HepG2 (cell line): ENCODE measurements around the gene STUB1. TPM values are rescaled to one million over a fixed set of nuclear protein-coding genes. Genes with fewer than 3 reads are reported as not detected.
A peak's percentile ranks its signal among the peaks of the same experiment; 100 is the strongest.

ENCODE experiments used
- ATAC-seq: fragments of 200-7000 bp; cut with Tn5 transposase; 3 replicates; pipeline ENCODE4 v1.9.1; 2020; ENCODE audit warnings: mild to moderate bottlenecking, moderate library complexity
- BruUV-seq: library from RNA; stranded (reverse); fragments of 400-500 nt; replicated peaks from 2 replicates; lab custom pipeline; 2021; lab: Mats Ljungman, UMichigan
- CTCF ChIA-PET: fragments of 300-600 bp; formaldehyde crosslinking; extraction: SDS; loops from one replicate; lab custom pipeline; 2021; ENCODE audit warnings: low total read pairs, inconsistent platforms, low intra/inter-chr PET ratio; lab: Yijun Ruan, JAX
- POLR2A ChIA-PET: fragments of 350-600 bp; sonication (Branson Sonifier 250); formaldehyde crosslinking; loops from one replicate; lab custom pipeline; 2020; ENCODE audit warnings: antibody characterized with exemption, inconsistent platforms; lab: Yijun Ruan, JAX
- DNase-seq: peaks from one replicate; pipeline ENCODE4 v3.0.0-alpha.2; 2015; ENCODE audit warnings: low spot score
- FAIRE-seq: peaks from 3 replicates; lab custom pipeline; 2011; peaks lifted over from hg19 to GRCh38; lab: Jason Lieb, UNC
- H2AFZ ChIP-seq: one replicate; pipeline ENCODE4 v1.6.1; 2011; ENCODE audit warnings: low read length, inconsistent platforms
- H3K27ac ChIP-seq: fragments of 300-600 bp; 3 replicates; pipeline ENCODE4 v1.8.0; 2011; ENCODE audit warnings: mixed run types, mild to moderate bottlenecking, mixed read lengths, low read length, inconsistent platforms; ENCODE audit not compliant: insufficient read depth; ENCODE audit errors: extremely low read length
- H3K27me3 ChIP-seq, 2 experiments: fragments of 200-600 bp in 1 of 2; 2 replicates in 1 of 2; 3 replicates in 1 of 2; pipeline versions ENCODE4 v1.6.0 to v1.8.0; 2011; ENCODE audit warnings: low read length in 2 of 2, mild to moderate bottlenecking in 2 of 2, moderate library complexity in 2 of 2, inconsistent platforms in 1 of 2; ENCODE audit not compliant: insufficient read depth in 2 of 2, control insufficient read depth in 1 of 2
- H3K36me3 ChIP-seq, 2 experiments: fragments of 200-600 bp in 1 of 2; replicated peaks in 1 of 2; 2 replicates in 1 of 2; 3 replicates in 1 of 2; pipeline versions ENCODE4 v1.5.1 to v1.8.0; 2011; ENCODE audit warnings: low read length in 2 of 2, inconsistent platforms in 1 of 2; ENCODE audit not compliant: insufficient read depth in 2 of 2, control insufficient read depth in 1 of 2
- H3K4me1 ChIP-seq: 2 replicates; pipeline ENCODE4 v1.5.1; 2012; ENCODE audit warnings: low read length, inconsistent platforms; ENCODE audit not compliant: insufficient read depth
- H3K4me2 ChIP-seq: 2 replicates; pipeline ENCODE4 v1.6.0; 2011; ENCODE audit warnings: low read depth, low read length, inconsistent platforms
- H3K4me3 ChIP-seq, 3 experiments: fragments of 200-600 bp in 1 of 3; sonication (generic), shearing (Covaris generic) in 1 of 3; replicated peaks in 1 of 3; 2 replicates each; pipeline ENCODE4 v1.5.1; 2011 to 2016; ENCODE audit warnings: low read length in 3 of 3, inconsistent platforms in 2 of 3, low read depth in 2 of 3, mild to moderate bottlenecking in 2 of 3, control low read depth in 1 of 3, mixed read lengths in 1 of 3; ENCODE audit not compliant: insufficient read depth in 1 of 3
- H3K79me2 ChIP-seq: one replicate; pipeline ENCODE4 v1.6.1; 2011; ENCODE audit warnings: low read length, inconsistent platforms; ENCODE audit not compliant: insufficient read depth
- H3K9ac ChIP-seq: 2 replicates; pipeline ENCODE4 v1.6.0; 2011; ENCODE audit warnings: mild to moderate bottlenecking, low read depth, low read length, inconsistent platforms; ENCODE audit not compliant: insufficient read depth
- H3K9me3 ChIP-seq: 2 replicates; pipeline ENCODE4 v1.5.1; 2012; ENCODE audit warnings: mild to moderate bottlenecking, low read length
- H4K20me1 ChIP-seq: 2 replicates; pipeline ENCODE4 v1.6.0; 2011; ENCODE audit warnings: inconsistent platforms, mild to moderate bottlenecking, low read length, moderate library complexity; ENCODE audit not compliant: insufficient read depth
- AGO2 ChIP-seq: fragments of 200-400 bp; formaldehyde crosslinking; optimal IDR thresholded peaks from 2 replicates; pipeline ENCODE3; 2017; ENCODE audit warnings: mild to moderate bottlenecking, low read depth, low read length, moderate library complexity
- CREBL2 ChIP-seq: sonication (generic); formaldehyde crosslinking; IDR thresholded peaks from 2 replicates; pipeline ENCODE4 v1.8.1; 2023; ENCODE audit warnings: missing genetic modification reagents, mild to moderate bottlenecking, borderline replicate concordance
- POLR2A ChIP-seq, 2 experiments: IDR thresholded peaks; 2 replicates each; pipeline ENCODE4 v1.6.1; 2011; ENCODE audit warnings: low read depth in 2 of 2, low read length in 2 of 2, mild to moderate bottlenecking in 1 of 2, moderate library complexity in 1 of 2; ENCODE audit not compliant: insufficient read depth in 1 of 2
- RBFOX2 ChIP-seq: fragments of 200-400 bp; formaldehyde crosslinking; IDR thresholded peaks from 2 replicates; pipeline ENCODE4 v1.6.1; 2017; ENCODE audit warnings: low read depth, mild to moderate bottlenecking, low read length
- WGBS: methylation state at CpG from one replicate; pipeline ENCODE4 v1.1.6; 2017; ENCODE audit warnings: low lambda C conversion rate; 5-methylcytosine and 5-hydroxymethylcytosine counted together
- in situ Hi-C: cut with HindIII; loops from 2 replicates; pipeline ENCODE4 v1.10.0; 2017; ENCODE audit warnings: low pct_unique_long_range_greater_than_20kb; ENCODE audit not compliant: extremely low pct_ligation_motif_present
- intact Hi-C: fragments of 100-400 bp; cut with micrococcal nuclease; formaldehyde crosslinking; loops from one replicate; pipeline ENCODE4 v1.10.0; 2022; ENCODE audit not compliant: unreplicated experiment
- polyA plus RNA-seq, 8 experiments: library from polyadenylated mRNA; depleted of rRNA in 3 of 8; stranded (reverse) in 7 of 8; unstranded in 1 of 8; fragments of >200 nt; fragmentation: Illumina TruSeq in 4 of 8; extraction: Trizol in 4 of 8; gene quantifications; 2 replicates each; pipeline versions ENCODE4 v1.2.1 to v1.2.3, GENCODE V29; 2011 to 2016; ENCODE audit warnings: low read depth in 4 of 8, missing spikeins in 1 of 8, mixed read lengths in 1 of 8; ENCODE audit not compliant: insufficient read depth in 1 of 8
- total RNA-seq, 5 experiments: library from RNA; depleted of rRNA; stranded (reverse); fragments of >200 nt; fragmentation: Illumina TruSeq; extraction: Trizol; gene quantifications; 2 replicates each; pipeline ENCODE4 v1.2.3, GENCODE V29; 2016; ENCODE audit warnings: low read depth in 1 of 5

Gene STUB1
- total and polyA plus RNA-seq, 2 of the 13 experiments (the other 11 are each of a cell fraction or from before 2014, with no cell fraction given), result 52.9 to 78.2 TPM

- ChIA-PET POLR2A (interaction anchor here (1.3 to 2.0 kb wide), 2 partner anchors 9 to 10 kb away, joined by 4 to 7 read pairs; partner anchors contain the start of genes ANTKMT and CIAO3), CTCF (no interaction called here)
- no TSS peak for BruUV-seq
- ATAC-seq (no peak), DNase-seq (no peak), FAIRE-seq (no peak)
- H3K9ac ChIP-seq, result no peak overlapping the region
- H4K20me1 ChIP-seq, result 0 out of 2 replicates have a peak, but pooled peaks cover 2% of the 10 kb centered on the region
- H3K79me2 ChIP-seq, result no peaks in the 10 kb centered on the region
- no peak overlapping the region for H3K4me2 ChIP-seq
- no peak overlapping the region for H2AFZ ChIP-seq
- 96% methylated on average over 16 of the region's 37 CpGs for WGBS
- no peak overlapping the region for H3K4me3 ChIP-seq
- peaks cover 11% of the 10 kb centered on the region for H3K4me1 ChIP-seq
- H3K36me3 ChIP-seq, result peaks cover 3 to 8% of the 10 kb centered on the region in 2 experiments; a peak in 2 of 5 replicates
- H3K27me3 ChIP-seq, result peaks cover 0 to 3% of the 10 kb centered on the region in 2 experiments; a peak in 1 of 5 replicates
- TF ChIP-seq POLR2A (IDR thresholded peaks at IDR 0.05; ENCODE audit: insufficient read depth in 1 of 2, low read depth in 2 of 2, low read length in 2 of 2), result peak in 1 of 2 experiments; percentile 14; a peak in 1 of 4 replicates
- no peak for TF ChIP-seq CREBL2 (CRISPR knock-in tag)
- peak; percentile 36 for TF ChIP-seq RBFOX2
- peak; percentile 8 for TF ChIP-seq AGO2
- intact Hi-C loops, result no loop called here
- no peaks in the 10 kb centered on the region for H3K9me3 ChIP-seq
- no peak overlapping the region for H3K27ac ChIP-seq
- in situ Hi-C loops, result no loop called here
These were observed 49.8 kb downstream of the STUB1 start for GRCh38 chr16:729768-730665.
